Muscle of leg (tissue), 16 donors: ENCODE results near the gene SGCD. TPM values are rescaled to one million over a fixed set of nuclear protein-coding genes. Genes with fewer than 3 reads are reported as not detected.

Experiments used
- DNase-seq: peaks from one replicate; pipeline ENCODE4 v3.0.0; 2013
- H3K27ac ChIP-seq: one replicate; pipeline ENCODE4 v1.5.1; 2013; ENCODE audit warnings: mild to moderate bottlenecking, low read length, control low read depth
- H3K27me3 ChIP-seq: one replicate; pipeline ENCODE4 v1.6.1; 2013; ENCODE audit warnings: low read length; ENCODE audit not compliant: control insufficient read depth, insufficient read depth
- H3K36me3 ChIP-seq: one replicate; pipeline ENCODE4 v1.6.1; 2013; ENCODE audit warnings: low read length; ENCODE audit not compliant: control insufficient read depth, insufficient read depth
- H3K4me1 ChIP-seq: one replicate; pipeline ENCODE4 v1.6.1; 2013; ENCODE audit warnings: low read length; ENCODE audit not compliant: control insufficient read depth, insufficient read depth
- H3K4me3 ChIP-seq: one replicate; pipeline ENCODE4 v1.5.1; 2013; ENCODE audit warnings: low read length, control low read depth
- H3K9me3 ChIP-seq: replicated peaks from 2 replicates; pipeline ENCODE4 v1.6.1; 2013; ENCODE audit warnings: low read depth, low read length; ENCODE audit not compliant: control insufficient read depth
- WGBS: methylation state at CpG from one replicate; pipeline ENCODE4 v1.1.5; 2013; ENCODE audit warnings: missing lambda C conversion rate; ENCODE audit not compliant: insufficient coverage; 5-methylcytosine and 5-hydroxymethylcytosine counted together
- long read RNA-seq, 11 donors: transcript quantifications; one replicate each; lab custom pipeline, GENCODE V29; 2026
- polyA plus RNA-seq, 8 donors: library from polyadenylated mRNA; unstranded; fragments of 120-200 nt; gene quantifications; one replicate each; pipeline versions ENCODE4 v1.2.1 to v1.2.3, GENCODE V29; 2013; ENCODE audit warnings: inconsistent platforms in 1 of 8, low replicate concordance in 1 of 8; ENCODE audit not compliant: insufficient read length in 8 of 8, insufficient read depth in 1 of 8
- total RNA-seq: library from RNA; stranded (reverse); fragments of 120-200 nt; gene quantifications from one replicate; pipeline ENCODE4 v1.2.4, GENCODE V29; 2013

SGCD gene
- total RNA-seq = 86.6 TPM
- 10 to 100 TPM; 35.2 to 92.5 (median 80.8) TPM for polyA plus RNA-seq
- long read RNA-seq, donor 1, full-length matches to known transcripts = 9 of 9 reads
- long read RNA-seq, donor 1, partial matches to known transcripts = 0 of 9 reads
- long read RNA-seq, donor 1, other reads (novel, unspliced or antisense) = 0 of 9 reads
- long read RNA-seq, donor 2, partial matches to known transcripts = 0 of 1 reads
- long read RNA-seq, donor 2, other reads (novel, unspliced or antisense) = 0 of 1 reads
- long read RNA-seq, donor 3, full-length matches to known transcripts = 15 of 15 reads
- long read RNA-seq, donor 3, partial matches to known transcripts = 0 of 15 reads
- long read RNA-seq, donor 3, other reads (novel, unspliced or antisense) = 0 of 15 reads
- long read RNA-seq, donor 4, full-length matches to known transcripts = 12 of 20 reads
- long read RNA-seq, donor 4, partial matches to known transcripts = 8 of 20 reads
- long read RNA-seq, donor 4, other reads (novel, unspliced or antisense) = 0 of 20 reads
- long read RNA-seq, donor 5, full-length matches to known transcripts = 26 of 42 reads
- long read RNA-seq, donor 5, partial matches to known transcripts = 10 of 42 reads
- long read RNA-seq, donor 5, other reads (novel, unspliced or antisense) = 6 of 42 reads
- long read RNA-seq, donor 6, full-length matches to known transcripts = 22 of 35 reads
- long read RNA-seq, donor 6, partial matches to known transcripts = 13 of 35 reads
- long read RNA-seq, donor 6, other reads (novel, unspliced or antisense) = 0 of 35 reads
- long read RNA-seq, donor 7, full-length matches to known transcripts = 13 of 13 reads
- long read RNA-seq, donor 7, partial matches to known transcripts = 0 of 13 reads
- long read RNA-seq, donor 7, other reads (novel, unspliced or antisense) = 0 of 13 reads
- long read RNA-seq, donor 8, full-length matches to known transcripts = 14 of 14 reads
- long read RNA-seq, donor 8, partial matches to known transcripts = 0 of 14 reads
- long read RNA-seq, donor 8, other reads (novel, unspliced or antisense) = 0 of 14 reads
- long read RNA-seq, donor 9, full-length matches to known transcripts = 12 of 12 reads
- long read RNA-seq, donor 9, partial matches to known transcripts = 0 of 12 reads
- long read RNA-seq, donor 9, other reads (novel, unspliced or antisense) = 0 of 12 reads
- long read RNA-seq, donor 10, full-length matches to known transcripts = 27 of 27 reads
- long read RNA-seq, donor 10, partial matches to known transcripts = 0 of 27 reads
- long read RNA-seq, donor 10, other reads (novel, unspliced or antisense) = 0 of 27 reads
- long read RNA-seq, donor 11, transcript SGCD-201 (9 exons, 1,606 nt) = major isoform, 15 of 29 reads
- long read RNA-seq, donor 11, partial matches to known transcripts = 14 of 29 reads
- long read RNA-seq, donor 11, other reads (novel, unspliced or antisense) = 0 of 29 reads

GRCh38 chr5:156326718-156327259, at the start of gene SGCD:
Gene SGCD (plus strand): TSS chr5:156327164.
- Histone ChIP-seq H3K27me3 (no peaks in the 10 kb centered on the region), H3K9me3 (no peaks in the 10 kb centered on the region), H3K27ac (peak within 1 kb of the TSS; percentile 89), H3K4me3 (peak within 1 kb of the TSS; percentile 56), H3K36me3 (peaks cover 13% of the 10 kb centered on the region), H3K4me1 (peaks cover 15% of the 10 kb centered on the region)
- peak; percentile 98 for DNase-seq
- 20% methylated on average over 10 of the region's 18 CpGs for WGBS

GRCh38 chr5:156277290-156277689, 49.7 kb upstream of the SGCD start:
- H3K9me3 ChIP-seq = no peaks in the 10 kb centered on the region
- no peak for DNase-seq
- H3K27me3 ChIP-seq = no peaks in the 10 kb centered on the region
- no peak overlapping the region for H3K4me3 ChIP-seq
- H3K4me1 ChIP-seq = no peaks in the 10 kb centered on the region
- no CpG with 5 or more reads among the region's 2 CpGs for WGBS
- H3K27ac ChIP-seq = no peak overlapping the region
- no peaks in the 10 kb centered on the region for H3K36me3 ChIP-seq

- H3K4me3 ChIP-seq = no peak overlapping the region
- WGBS = 17% methylated on average over 1 of the region's 1 CpG
- H3K9me3 ChIP-seq = no peaks in the 10 kb centered on the region
- peak; percentile 54 for DNase-seq
- no peaks in the 10 kb centered on the region for H3K4me1 ChIP-seq
- H3K36me3 ChIP-seq = no peaks in the 10 kb centered on the region
- no peaks in the 10 kb centered on the region for H3K27me3 ChIP-seq
- H3K27ac ChIP-seq = no peak overlapping the region
Measured at GRCh38 chr5:156295431-156295830, 31.5 kb upstream of the SGCD start.

GRCh38 chr5:156310115-156310514, 16.8 kb upstream of the SGCD start:
- H3K4me1 ChIP-seq = no peaks in the 10 kb centered on the region

GRCh38 chr5:156312897-156313694, 13.9 kb upstream of the SGCD start:
- Histone ChIP-seq H3K27ac (no peak overlapping the region), H3K4me1 (no peaks in the 10 kb centered on the region), H3K27me3 (no peaks in the 10 kb centered on the region), H3K36me3 (no peaks in the 10 kb centered on the region), H3K9me3 (no peaks in the 10 kb centered on the region), H3K4me3 (no peak overlapping the region)
- WGBS = no CpG with 5 or more reads among the region's 2 CpGs
- DNase-seq = peak; percentile 9

More at GRCh38 chr5:156310115-156310514, 16.8 kb upstream of the SGCD start:
- Histone ChIP-seq H3K4me3 (no peak overlapping the region), H3K27ac (no peak overlapping the region), H3K27me3 (no peaks in the 10 kb centered on the region), H3K9me3 (peaks cover 4% of the 10 kb centered on the region), H3K36me3 (no peaks in the 10 kb centered on the region)
- no CpG with 5 or more reads among the region's 4 CpGs for WGBS
- DNase-seq = no peak

GRCh38 chr5:156314416-156314815, 12.5 kb upstream of the SGCD start:
- Histone ChIP-seq H3K4me3 (no peak overlapping the region), H3K9me3 (no peaks in the 10 kb centered on the region), H3K4me1 (no peaks in the 10 kb centered on the region), H3K36me3 (no peaks in the 10 kb centered on the region), H3K27ac (no peak overlapping the region), H3K27me3 (no peaks in the 10 kb centered on the region)
- no peak for DNase-seq
- WGBS = no CpG with 5 or more reads among the region's 1 CpG

- Histone ChIP-seq H3K36me3 (no peaks in the 10 kb centered on the region), H3K27me3 (no peaks in the 10 kb centered on the region), H3K9me3 (no peaks in the 10 kb centered on the region), H3K4me1 (peaks cover 9% of the 10 kb centered on the region), H3K27ac (no peak overlapping the region), H3K4me3 (no peak overlapping the region)
- DNase-seq = no peak
Measured at GRCh38 chr5:156322666-156323065, 4.3 kb upstream of the SGCD start.

GRCh38 chr5:156327296-156327695, 332 bp downstream of the SGCD start:
- no peaks in the 10 kb centered on the region for H3K27me3 ChIP-seq
- peaks cover 15% of the 10 kb centered on the region for H3K4me1 ChIP-seq
- H3K9me3 ChIP-seq = no peaks in the 10 kb centered on the region
- DNase-seq = no peak
- H3K27ac ChIP-seq = peak overlapping the region; percentile 89
- WGBS = 8% methylated on average over 3 of the region's 6 CpGs
- peak overlapping the region; percentile 56 for H3K4me3 ChIP-seq
- H3K36me3 ChIP-seq = peaks cover 16% of the 10 kb centered on the region

GRCh38 chr5:156328161-156328560, 1.2 kb downstream of the SGCD start:
- peak overlapping the region; percentile 89 for H3K27ac ChIP-seq
- H3K27me3 ChIP-seq = no peaks in the 10 kb centered on the region
- H3K36me3 ChIP-seq = peaks cover 16% of the 10 kb centered on the region
- peak; percentile 89 for DNase-seq
- peak overlapping the region; percentile 56 for H3K4me3 ChIP-seq
- no peaks in the 10 kb centered on the region for H3K9me3 ChIP-seq
- WGBS = no CpG with 5 or more reads among the region's 3 CpGs
- peaks cover 15% of the 10 kb centered on the region for H3K4me1 ChIP-seq
